HepG2 (cell line): ENCODE measurements around the gene HAND1. TPM values are rescaled to one million over a fixed set of nuclear protein-coding genes. Genes with fewer than 3 reads are reported as not detected.

Experiments
- CBFB ChIP-seq: sonication (generic); formaldehyde crosslinking; IDR thresholded peaks from 2 replicates; pipeline ENCODE4 v1.4.0; 2020; ENCODE audit warnings: missing genetic modification reagents
- CBX1 ChIP-seq: IDR thresholded peaks from one replicate; pipeline ENCODE4 v1.6.1; 2016; ENCODE audit warnings: antibody characterized with exemption, low read depth
- CEBPB ChIP-seq: IDR thresholded peaks from 2 replicates; pipeline ENCODE4 v1.6.1; 2011; ENCODE audit warnings: low read depth, low read length, improper control_type of control experiment, borderline replicate concordance
- CHCHD3 ChIP-seq: sonication (generic); formaldehyde crosslinking; IDR thresholded peaks from 2 replicates; pipeline ENCODE4 v1.8.0; 2022; ENCODE audit warnings: mild to moderate bottlenecking, missing genetic modification reagents, moderate library complexity
- CREBL2 ChIP-seq: sonication (generic); formaldehyde crosslinking; IDR thresholded peaks from 2 replicates; pipeline ENCODE4 v1.8.1; 2023; ENCODE audit warnings: missing genetic modification reagents, mild to moderate bottlenecking, borderline replicate concordance
- FLYWCH1 ChIP-seq: sonication (generic); formaldehyde crosslinking; IDR thresholded peaks from 2 replicates; pipeline ENCODE4 v1.8.1; 2023; ENCODE audit warnings: mild to moderate bottlenecking, missing genetic modification reagents
- GABPB1 ChIP-seq: IDR thresholded peaks from 2 replicates; pipeline ENCODE4 v1.6.1; 2016; ENCODE audit warnings: mild to moderate bottlenecking, missing genetic modification reagents, moderate library complexity, missing compliant biosample characterization
- JUND ChIP-seq: sonication (generic); formaldehyde crosslinking; IDR thresholded peaks from 2 replicates; pipeline ENCODE4 v1.8.0; 2022; ENCODE audit warnings: mild to moderate bottlenecking, missing genetic modification reagents
- MAFK ChIP-seq, 2 experiments: IDR thresholded peaks in 1 of 2; conservative IDR thresholded peaks in 1 of 2; 2 replicates each; pipeline ENCODE4 v1.6.1; 2011; ENCODE audit warnings: improper control_type of control experiment in 2 of 2, low read length in 2 of 2
- MNT ChIP-seq: fragments of 450-650 bp; IDR thresholded peaks from 2 replicates; pipeline ENCODE4 v1.6.1; 2016
- NR3C1 ChIP-seq: sonication (generic); formaldehyde crosslinking; IDR thresholded peaks from 2 replicates; pipeline ENCODE4 v1.4.0; 2020; ENCODE audit warnings: missing genetic modification reagents
- ONECUT2 ChIP-seq: sonication (generic); formaldehyde crosslinking; IDR thresholded peaks from 2 replicates; pipeline ENCODE4 v1.4.0; 2020; ENCODE audit warnings: missing genetic modification reagents
- REXO4 ChIP-seq: sonication (generic); formaldehyde crosslinking; IDR thresholded peaks from 2 replicates; pipeline ENCODE4 v1.8.0; 2022; ENCODE audit warnings: missing genetic modification reagents, mild to moderate bottlenecking, borderline replicate concordance
- SMC3 ChIP-seq: IDR thresholded peaks from 2 replicates; pipeline ENCODE4 v1.6.1; 2011; ENCODE audit warnings: low read length, improper control_type of control experiment
- SMYD3 ChIP-seq: sonication (generic); formaldehyde crosslinking; IDR thresholded peaks from 2 replicates; pipeline ENCODE4 v1.8.1; 2023; ENCODE audit warnings: mild to moderate bottlenecking, missing genetic modification reagents
- TERF1 ChIP-seq: sonication (generic); formaldehyde crosslinking; IDR thresholded peaks from 2 replicates; pipeline ENCODE4 v1.8.0; 2022; ENCODE audit warnings: mild to moderate bottlenecking, missing genetic modification reagents, moderate library complexity
- ZC3H13 ChIP-seq: sonication (generic); formaldehyde crosslinking; IDR thresholded peaks from 2 replicates; pipeline ENCODE4 v1.8.1; 2023; ENCODE audit warnings: mild to moderate bottlenecking, missing genetic modification reagents, moderate library complexity
- ZNF143 ChIP-seq: sonication (generic); formaldehyde crosslinking; IDR thresholded peaks from 2 replicates; pipeline ENCODE4 v1.4.0; 2020; ENCODE audit warnings: missing genetic modification reagents
- ZNF160 ChIP-seq: sonication (generic); formaldehyde crosslinking; IDR thresholded peaks from 2 replicates; pipeline ENCODE4 v1.8.0; 2022; ENCODE audit warnings: mild to moderate bottlenecking, inconsistent platforms, missing genetic modification reagents
- ZNF224 ChIP-seq: sonication (generic); formaldehyde crosslinking; IDR thresholded peaks from 2 replicates; pipeline ENCODE4 v1.5.0; 2020; ENCODE audit warnings: mild to moderate bottlenecking, missing genetic modification reagents
- ZNF33B ChIP-seq: sonication (generic); formaldehyde crosslinking; IDR thresholded peaks from 2 replicates; pipeline ENCODE4 v1.5.1; 2020; ENCODE audit warnings: mild to moderate bottlenecking, missing genetic modification reagents
- ZNF496 ChIP-seq: sonication (generic); formaldehyde crosslinking; IDR thresholded peaks from 2 replicates; pipeline ENCODE4 v1.8.1; 2023; ENCODE audit warnings: mild to moderate bottlenecking, moderate library complexity, missing genetic modification reagents; ENCODE audit not compliant: insufficient replicate concordance
- ZNF598 ChIP-seq: sonication (generic); formaldehyde crosslinking; IDR thresholded peaks from 2 replicates; pipeline ENCODE4 v1.5.1; 2020; ENCODE audit warnings: mild to moderate bottlenecking, missing genetic modification reagents, borderline replicate concordance
- ZNF644 ChIP-seq: IDR thresholded peaks from 2 replicates; pipeline ENCODE4 v1.6.1; 2016; ENCODE audit warnings: low read depth
- ZNF660 ChIP-seq: sonication (generic); formaldehyde crosslinking; IDR thresholded peaks from 2 replicates; pipeline ENCODE4 v1.5.1; 2020; ENCODE audit warnings: mild to moderate bottlenecking, low read depth, missing genetic modification reagents, borderline replicate concordance
- ZNF841 ChIP-seq: sonication (generic); formaldehyde crosslinking; IDR thresholded peaks from 2 replicates; pipeline ENCODE4 v1.8.1; 2023; ENCODE audit warnings: missing genetic modification reagents, borderline replicate concordance
- ZNF850 ChIP-seq: sonication (generic); formaldehyde crosslinking; conservative IDR thresholded peaks from 2 replicates; pipeline ENCODE4 v1.9.0; 2021; ENCODE audit warnings: mild to moderate bottlenecking, missing genetic modification reagents
- polyA plus RNA-seq, 8 experiments: library from polyadenylated mRNA; depleted of rRNA in 3 of 8; stranded (reverse) in 7 of 8; unstranded in 1 of 8; fragments of >200 nt; fragmentation: Illumina TruSeq in 4 of 8; extraction: Trizol in 4 of 8; gene quantifications; 2 replicates each; pipeline versions ENCODE4 v1.2.1 to v1.2.3, GENCODE V29; 2011 to 2016; ENCODE audit warnings: low read depth in 4 of 8, missing spikeins in 1 of 8, mixed read lengths in 1 of 8; ENCODE audit not compliant: insufficient read depth in 1 of 8
- total RNA-seq, 5 experiments: library from RNA; depleted of rRNA; stranded (reverse); fragments of >200 nt; fragmentation: Illumina TruSeq; extraction: Trizol; gene quantifications; 2 replicates each; pipeline ENCODE4 v1.2.3, GENCODE V29; 2016; ENCODE audit warnings: low read depth in 1 of 5

The HAND1 gene
- total and polyA plus RNA-seq, 2 of the 13 experiments (the other 11 are each of a cell fraction or from before 2014, with no cell fraction given), result not detected

GRCh38 chr5:154446195-154447088 is 31.6 kb downstream of the HAND1 start (continued):
- TF ChIP-seq MAFK (conservative IDR thresholded peaks at IDR 0.05 in 1 of 2, IDR thresholded peaks at IDR 0.05 in 1 of 2; ENCODE audit: low read length in 2 of 2), result no peak
- TF ChIP-seq SMYD3 (CRISPR knock-in tag), result no peak
- TF ChIP-seq SMC3, result no peak
- no peak for TF ChIP-seq ZNF660
- TF ChIP-seq CEBPB, result no peak
- TF ChIP-seq ZNF160 (CRISPR knock-in tag), result no peak
- no peak for TF ChIP-seq ZNF143 (CRISPR knock-in tag)
- TF ChIP-seq ZNF598 (CRISPR knock-in tag), result no peak; the same call in 1 of the 2 replicates
- no peak for TF ChIP-seq ZNF841
- TF ChIP-seq CHCHD3 (CRISPR knock-in tag), result 0 out of 2 replicates have a peak, but pooled peaks have one; percentile 28
- TF ChIP-seq ZNF644 (CRISPR knock-in tag), result no peak
- TF ChIP-seq TERF1 (CRISPR knock-in tag), result no peak
- no peak for TF ChIP-seq ZNF33B (CRISPR knock-in tag)
- TF ChIP-seq CREBL2, result no peak
- no peak for TF ChIP-seq MNT
- TF ChIP-seq REXO4, result no peak
- TF ChIP-seq ZNF224, result no peak
- TF ChIP-seq NR3C1 (CRISPR knock-in tag), result no peak
- TF ChIP-seq ZC3H13, result no peak
- TF ChIP-seq JUND (CRISPR knock-in tag), result no peak
- no peak for TF ChIP-seq ZNF496
- no peak for TF ChIP-seq CBFB (CRISPR knock-in tag)
- TF ChIP-seq CBX1, result no peak
- no peak for TF ChIP-seq FLYWCH1 (CRISPR knock-in tag)
- TF ChIP-seq ONECUT2 (CRISPR knock-in tag), result no peak
- no peak for TF ChIP-seq ZNF850 (CRISPR knock-in tag)
- TF ChIP-seq GABPB1 (CRISPR knock-in tag), result peak; percentile 64; the same call in 1 of the 2 replicates
- TF ChIP-seq, all 625 proteins: peak for 76
